Pancreas (tissue), 10 donors: ENCODE results near the gene TCP11L1. TPM values are rescaled to one million over a fixed set of nuclear protein-coding genes. Genes with fewer than 3 reads are reported as not detected.
"Not testable (repeated sequence)": the region's sequence is repeated elsewhere in the genome, so short reads cannot be mapped to it uniquely, and the experiment has no call there.

Source experiments
- ATAC-seq, 4 donors: fragments of 200-7000 bp; cut with Tn5 transposase; one replicate each; pipeline versions ENCODE4 v1.8.0 to v1.9.1; 2020; ENCODE audit warnings: mild to moderate bottlenecking in 4 of 4, moderate library complexity in 4 of 4
- DNase-seq, 6 donors: peaks; one replicate each; pipeline ENCODE4 v3.0.0-alpha.2; 2020
- FAIRE-seq: peaks from 2 replicates; lab custom pipeline; 2012; peaks lifted over from hg19 to GRCh38; lab: Jason Lieb, UNC
- H3K27ac ChIP-seq, 4 donors: fragments of 200-600 bp; sonication (generic); 1 replicate in 3 of 4; 2 replicates in 1 of 4; pipeline versions ENCODE4 v1.5.0 to v1.8.0; 2020
- H3K27me3 ChIP-seq, 4 donors: fragments of 200-600 bp; one replicate each; pipeline ENCODE4 v1.8.0; 2021
- H3K36me3 ChIP-seq, 3 donors: fragments of 200-600 bp; sonication (generic) in 1 of 3; one replicate each; pipeline versions ENCODE4 v1.5.0 to v1.8.0; 2020 to 2021
- H3K4me1 ChIP-seq, 3 donors: fragments of 200-600 bp; one replicate each; pipeline ENCODE4 v1.8.0; 2021
- H3K4me3 ChIP-seq, 4 donors: fragments of 200-600 bp; sonication (generic) in 2 of 4; one replicate each; pipeline versions ENCODE4 v1.5.0 to v1.8.0; 2020 to 2021
- H3K9me3 ChIP-seq, 4 donors: fragments of 200-600 bp; one replicate each; pipeline ENCODE4 v1.8.0; 2021
- WGBS, 2 donors: extraction: QIAGEN DNeasy Blood & Tissue Kit; methylation state at CpG; one replicate each; pipeline ENCODE4 v1.1.7; 2013; 5-methylcytosine and 5-hydroxymethylcytosine counted together
- intact Hi-C, 3 donors: fragments of 100-400 bp; cut with DNase I; formaldehyde crosslinking; loops; one replicate each; pipeline versions ENCODE4 v1.11.1 to v1.14.2; 2022
- polyA plus RNA-seq, 2 donors: library from polyadenylated mRNA; stranded (reverse); fragments of 200-250 nt; gene quantifications; one replicate each; pipeline ENCODE4 v1.2.3, GENCODE V29; 2013
- total RNA-seq, 6 donors: library from RNA; stranded (reverse); fragmentation: NEBNext Ultra II Directional in 4 of 6; extraction: Animal tissue kit (Norgen Biotek cat#: 25700) in 4 of 6; gene quantifications; one replicate each; pipeline versions ENCODE4 v1.2.1 to v1.2.4, GENCODE V29; 2021 to 2023
- TF ChIP-seq, protein P1 (sequence below), 4 donors: fragments of 200-600 bp; sonication (generic) in 3 of 4; IDR thresholded peaks; one replicate each; pipeline versions ENCODE4 v1.5.0 to v1.8.0; 2021; ENCODE audit warnings: antibody characterized with exemption in 4 of 4
- donor health status: healthy with polysubstance abuse.
- donor health status: DM: no; HTN: no; CAD: no; lungs with moderate emphysema.
- donor health status: DM: no; HTN: no; CAD: no.
- donor health status: control.
- donor health status: control.
- donor health status: Bipolar disorder and iron deficiency.
- donor health status: DM: yes; HTN: yes; CAD: no.
- donor health status: DM: no; HTN: no; CAD: no.
- donor health status: DM: no; HTN: no; CAD: no.
- donor health status: DM: yes; HTN: yes; CAD: no.

TCP11L1 gene
- total and polyA plus RNA-seq, 8 donors: 4.1 to 12.8 (median 7.8) TPM

- H3K27ac ChIP-seq: no peak overlapping the region
- ATAC-seq (peak in 3 of 4 donors; percentile 57 to 66 (median 65)), FAIRE-seq (no peak)
Measured at GRCh38 chr11:33116535-33116934, 77.2 kb downstream of the TCP11L1 start.

GRCh38 chr11:33122696-33123095 is 83.3 kb downstream of the TCP11L1 start:
- ATAC-seq, H3K36me3 ChIP-seq, H3K9me3 ChIP-seq, DNase-seq, intact Hi-C loops, H3K4me3 ChIP-seq, H3K27me3 ChIP-seq, FAIRE-seq, H3K27ac ChIP-seq: not testable (repeated sequence)
- peaks cover 8 to 13% (median 10%) of the 10 kb centered on the region in 3 donors for H3K4me1 ChIP-seq
- 95 to 100% methylated on average over 1 of the region's 1 CpG for WGBS, 2 donors

More at GRCh38 chr11:33116535-33116934, 77.2 kb downstream of the TCP11L1 start:
- H3K9me3 ChIP-seq: no peaks in the 10 kb centered on the region
- TF ChIP-seq, protein P1, sequence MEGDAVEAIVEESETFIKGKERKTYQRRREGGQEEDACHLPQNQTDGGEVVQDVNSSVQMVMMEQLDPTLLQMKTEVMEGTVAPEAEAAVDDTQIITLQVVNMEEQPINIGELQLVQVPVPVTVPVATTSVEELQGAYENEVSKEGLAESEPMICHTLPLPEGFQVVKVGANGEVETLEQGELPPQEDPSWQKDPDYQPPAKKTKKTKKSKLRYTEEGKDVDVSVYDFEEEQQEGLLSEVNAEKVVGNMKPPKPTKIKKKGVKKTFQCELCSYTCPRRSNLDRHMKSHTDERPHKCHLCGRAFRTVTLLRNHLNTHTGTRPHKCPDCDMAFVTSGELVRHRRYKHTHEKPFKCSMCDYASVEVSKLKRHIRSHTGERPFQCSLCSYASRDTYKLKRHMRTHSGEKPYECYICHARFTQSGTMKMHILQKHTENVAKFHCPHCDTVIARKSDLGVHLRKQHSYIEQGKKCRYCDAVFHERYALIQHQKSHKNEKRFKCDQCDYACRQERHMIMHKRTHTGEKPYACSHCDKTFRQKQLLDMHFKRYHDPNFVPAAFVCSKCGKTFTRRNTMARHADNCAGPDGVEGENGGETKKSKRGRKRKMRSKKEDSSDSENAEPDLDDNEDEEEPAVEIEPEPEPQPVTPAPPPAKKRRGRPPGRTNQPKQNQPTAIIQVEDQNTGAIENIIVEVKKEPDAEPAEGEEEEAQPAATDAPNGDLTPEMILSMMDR (IDR thresholded peaks at IDR 0.05): no peak
- H3K27me3 ChIP-seq: no peaks in the 10 kb centered on the region
- H3K4me1 ChIP-seq: peaks cover 8 to 13% (median 10%) of the 10 kb centered on the region in 3 donors
- H3K36me3 ChIP-seq: no peaks in the 10 kb centered on the region
- no peak overlapping the region for H3K4me3 ChIP-seq
- intact Hi-C loops: no loop called here
- no peak for DNase-seq

Other genes with a start within 250 kb of the TCP11L1 start
- gene CCDC73, start 244.9 kb upstream of the TCP11L1 start, total RNA-seq: under 1 TPM in 1 of 6 donors, not detected in 5; 0.06 TPM
- gene CCDC73, start 244.9 kb upstream of the TCP11L1 start, polyA plus RNA-seq: not detected
- gene PRRG4, start 209.6 kb upstream of the TCP11L1 start, total RNA-seq: 1 to 10 TPM; 1.6 to 7.3 (median 2.0) TPM
- gene PRRG4, start 209.6 kb upstream of the TCP11L1 start, polyA plus RNA-seq: 1 to 10 TPM; 1.3 to 2.7 TPM
- gene QSER1, start 146.8 kb upstream of the TCP11L1 start, total RNA-seq: 10 to 100 TPM; 15.5 to 25.1 (median 21.4) TPM
- 1 to 10 TPM; 3.0 to 4.4 TPM for gene QSER1, start 146.8 kb upstream of the TCP11L1 start, polyA plus RNA-seq
- 1 to 10 TPM; 1.5 to 2.9 (median 2.6) TPM for gene DEPDC7, start 23.7 kb upstream of the TCP11L1 start, total RNA-seq
- 1 to 10 TPM; 2.6 to 3.3 TPM for gene DEPDC7, start 23.7 kb upstream of the TCP11L1 start, polyA plus RNA-seq
- gene CSTF3, start 121.9 kb downstream of the TCP11L1 start, total RNA-seq: 10 to 100 TPM in 3 of 6 donors, 1 to 10 TPM in 3; 5.0 to 13.6 (median 9.6) TPM
- 10 to 100 TPM; 24.4 to 25.4 TPM for gene CSTF3, start 121.9 kb downstream of the TCP11L1 start, polyA plus RNA-seq
- 10 to 100 TPM; 37.6 to 75.2 (median 48.4) TPM for gene HIPK3, start 217.8 kb downstream of the TCP11L1 start, total RNA-seq
- 10 to 100 TPM in 1 of 2 donors, 1 to 10 TPM in 1; 8.8 to 17.6 TPM for gene HIPK3, start 217.8 kb downstream of the TCP11L1 start, polyA plus RNA-seq